ENCODE measurements around the gene TSC1. TPM values are rescaled to one million over a fixed set of nuclear protein-coding genes. Genes with fewer than 3 reads are reported as not detected.

Gene TSC1
- total and polyA plus RNA-seq, 2 donors from 2014 or later: 13.1 to 45.4 TPM

DNA sequence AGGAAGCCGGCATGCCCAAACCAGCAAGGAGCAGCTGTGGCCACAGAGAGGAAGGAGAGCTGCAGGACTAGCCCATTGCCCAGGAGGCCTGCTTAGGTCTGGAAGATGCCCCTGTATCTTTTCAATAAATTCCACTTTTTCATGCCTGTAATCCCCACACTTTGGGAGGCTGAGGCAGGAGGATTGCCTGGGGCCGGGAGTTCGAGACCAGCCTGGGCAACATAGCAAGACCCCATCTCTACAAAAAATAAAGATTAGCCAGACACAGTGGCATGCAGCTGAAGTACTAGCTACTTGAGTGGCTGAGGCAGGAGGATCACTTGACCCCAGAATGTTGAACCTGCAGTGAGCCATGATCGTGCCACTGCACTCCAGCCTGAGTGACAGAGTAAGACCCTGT is 5.3 kb upstream of the TSC1 start:
- no peak for FAIRE-seq
- intact Hi-C loops (cut with DNase I): no loop called here
- no peaks in the 10 kb centered on the region for H3K9me3 ChIP-seq (ENCODE audit: control insufficient read depth in 2 of 3, insufficient read depth in 1 of 3, low read length in 3 of 3)

DNA sequence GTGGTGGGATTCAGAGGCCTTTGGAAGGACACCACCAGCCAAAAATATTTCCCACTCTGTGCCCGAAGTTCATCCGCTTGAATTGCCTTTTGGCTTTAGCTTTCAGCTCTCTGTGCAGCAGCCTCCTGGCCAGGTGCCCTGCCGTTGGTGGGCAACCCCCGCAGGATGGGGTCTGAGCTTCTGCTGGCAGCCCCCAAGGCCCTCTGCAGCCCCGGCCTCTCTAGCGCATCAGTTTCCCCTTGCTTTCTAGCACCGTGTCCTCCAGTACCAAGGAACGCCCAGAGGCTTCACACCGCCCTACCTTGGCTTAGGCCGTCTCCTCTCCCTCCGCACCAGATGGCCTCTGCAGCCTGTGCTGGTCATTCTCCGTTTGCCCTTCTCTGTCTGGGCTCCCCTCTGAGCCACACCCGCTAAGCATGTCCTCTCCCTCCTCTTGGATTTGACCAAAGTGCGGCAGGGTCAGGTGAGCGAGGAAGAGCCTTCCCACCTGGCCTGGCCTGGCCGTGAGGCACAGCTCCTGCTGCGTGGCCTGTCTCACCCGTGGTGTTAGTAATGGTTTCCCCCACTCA is 4.2 kb upstream of the TSC1 start:
- TF ChIP-seq, protein P1, sequence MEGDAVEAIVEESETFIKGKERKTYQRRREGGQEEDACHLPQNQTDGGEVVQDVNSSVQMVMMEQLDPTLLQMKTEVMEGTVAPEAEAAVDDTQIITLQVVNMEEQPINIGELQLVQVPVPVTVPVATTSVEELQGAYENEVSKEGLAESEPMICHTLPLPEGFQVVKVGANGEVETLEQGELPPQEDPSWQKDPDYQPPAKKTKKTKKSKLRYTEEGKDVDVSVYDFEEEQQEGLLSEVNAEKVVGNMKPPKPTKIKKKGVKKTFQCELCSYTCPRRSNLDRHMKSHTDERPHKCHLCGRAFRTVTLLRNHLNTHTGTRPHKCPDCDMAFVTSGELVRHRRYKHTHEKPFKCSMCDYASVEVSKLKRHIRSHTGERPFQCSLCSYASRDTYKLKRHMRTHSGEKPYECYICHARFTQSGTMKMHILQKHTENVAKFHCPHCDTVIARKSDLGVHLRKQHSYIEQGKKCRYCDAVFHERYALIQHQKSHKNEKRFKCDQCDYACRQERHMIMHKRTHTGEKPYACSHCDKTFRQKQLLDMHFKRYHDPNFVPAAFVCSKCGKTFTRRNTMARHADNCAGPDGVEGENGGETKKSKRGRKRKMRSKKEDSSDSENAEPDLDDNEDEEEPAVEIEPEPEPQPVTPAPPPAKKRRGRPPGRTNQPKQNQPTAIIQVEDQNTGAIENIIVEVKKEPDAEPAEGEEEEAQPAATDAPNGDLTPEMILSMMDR (IDR thresholded peaks at IDR 0.05; ENCODE audit: borderline replicate concordance, extremely low read depth, insufficient read depth): no peak
- peak in 1 of 5 donors; percentile 67 for DNase-seq

More for the DNA sequence above, 5.3 kb upstream of the TSC1 start:
- Histone ChIP-seq H3K27me3 (ENCODE audit: control insufficient read depth, insufficient read depth, low read length) (no peaks in the 10 kb centered on the region), H3K4me1 (ENCODE audit: control insufficient read depth in 2 of 3, insufficient read depth in 2 of 3, low read depth in 1 of 3, low read length in 3 of 3) (peaks cover 0 to 5% (median 0%) of the 10 kb centered on the region in 3 donors), H3K36me3 (ENCODE audit: control insufficient read depth in 2 of 3, insufficient read depth in 3 of 3, low read length in 3 of 3) (no peaks in the 10 kb centered on the region), H3K27ac (ENCODE audit: low read depth in 2 of 2, low read length in 2 of 2) (no peak overlapping the region), H3K4me3 (ENCODE audit: low read length in 3 of 3) (no peak overlapping the region), H3K9ac (ENCODE audit: low read length in 3 of 3) (no peak overlapping the region)
- TF ChIP-seq, protein P1 (IDR thresholded peaks at IDR 0.05; ENCODE audit: borderline replicate concordance, extremely low read depth, insufficient read depth): no peak
- no peak for DNase-seq

GRCh38 chr9:132947756-132948155 is 3.3 kb upstream of the TSC1 start:
- H3K27me3 ChIP-seq (ENCODE audit: control insufficient read depth, insufficient read depth, low read length): no peaks in the 10 kb centered on the region
- no peak overlapping the region for H3K27ac ChIP-seq (ENCODE audit: low read depth in 2 of 2, low read length in 2 of 2)
- DNase-seq (no peak), FAIRE-seq (no peak)
- TF ChIP-seq, protein P1 (IDR thresholded peaks at IDR 0.05; ENCODE audit: borderline replicate concordance, extremely low read depth, insufficient read depth): no peak
- no peaks in the 10 kb centered on the region for H3K9me3 ChIP-seq (ENCODE audit: control insufficient read depth in 2 of 3, insufficient read depth in 1 of 3, low read length in 3 of 3)
- H3K4me3 ChIP-seq (ENCODE audit: low read length in 3 of 3): no peak overlapping the region
- H3K4me1 ChIP-seq (ENCODE audit: control insufficient read depth in 2 of 3, insufficient read depth in 2 of 3, low read depth in 1 of 3, low read length in 3 of 3): peaks cover 2 to 7% (median 5%) of the 10 kb centered on the region in 3 donors
- H3K36me3 ChIP-seq (ENCODE audit: control insufficient read depth in 2 of 3, insufficient read depth in 3 of 3, low read length in 3 of 3): no peaks in the 10 kb centered on the region
- intact Hi-C loops (cut with DNase I): no loop called here
- H3K9ac ChIP-seq (ENCODE audit: low read length in 3 of 3): no peak overlapping the region

More for the DNA sequence above, 4.2 kb upstream of the TSC1 start:
- H3K4me1 ChIP-seq (ENCODE audit: control insufficient read depth in 2 of 3, insufficient read depth in 2 of 3, low read depth in 1 of 3, low read length in 3 of 3): peaks cover under 1 to 5% (median 2%) of the 10 kb centered on the region in 3 donors
- no peak for FAIRE-seq
- no peaks in the 10 kb centered on the region for H3K36me3 ChIP-seq (ENCODE audit: control insufficient read depth in 2 of 3, insufficient read depth in 3 of 3, low read length in 3 of 3)
- no peaks in the 10 kb centered on the region for H3K27me3 ChIP-seq (ENCODE audit: control insufficient read depth, insufficient read depth, low read length)
- no peak overlapping the region for H3K9ac ChIP-seq (ENCODE audit: low read length in 3 of 3)
- intact Hi-C loops (cut with DNase I): no loop called here
- H3K9me3 ChIP-seq (ENCODE audit: control insufficient read depth in 2 of 3, insufficient read depth in 1 of 3, low read length in 3 of 3): no peaks in the 10 kb centered on the region
- no peak overlapping the region for H3K4me3 ChIP-seq (ENCODE audit: low read length in 3 of 3)
- H3K27ac ChIP-seq (ENCODE audit: low read depth in 2 of 2, low read length in 2 of 2): no peak overlapping the region
